GM12864 (cell line): ENCODE results near the gene TNFAIP8.
"Not testable (repeated sequence)": the region's sequence is repeated elsewhere in the genome, so short reads cannot be mapped to it uniquely, and the experiment has no call there.

Source experiments
- DNase-seq: peaks from one replicate; pipeline ENCODE4 v3.0.0-alpha.2; 2011; ENCODE audit warnings: low read depth
- H3K4me3 ChIP-seq: 2 replicates; pipeline ENCODE4 v1.5.1; 2011; ENCODE audit warnings: mild to moderate bottlenecking, low read depth, low read length, control low read depth
- CTCF ChIP-seq: IDR thresholded peaks from 2 replicates; pipeline ENCODE4 v1.5.1; 2011; ENCODE audit warnings: low read depth, mild to moderate bottlenecking, moderate library complexity, low read length, control low read depth, inconsistent platforms; ENCODE audit errors: missing control alignments

The TNFAIP8 gene

GRCh38 chr5:119435436-119436132 lies 79.8 kb downstream of the TNFAIP8 start:
- TF ChIP-seq CTCF = peak; percentile 71
- H3K4me3 ChIP-seq = no peak overlapping the region
- DNase-seq = peak; percentile 52

GRCh38 chr5:119437785-119438586 lies 82.2 kb downstream of the TNFAIP8 start:
- H3K4me3 ChIP-seq, DNase-seq: not testable (repeated sequence)

- not testable (repeated sequence) for H3K4me3 ChIP-seq, DNase-seq
These were observed 82.7 kb downstream of the TNFAIP8 start for GRCh38 chr5:119438587-119438917.

GRCh38 chr5:119439140-119439631 lies 83.4 kb downstream of the TNFAIP8 start:
- no peak overlapping the region for H3K4me3 ChIP-seq
- no peak for DNase-seq
- no peak for TF ChIP-seq CTCF

- not testable (repeated sequence) for H3K4me3 ChIP-seq, DNase-seq
These were observed 83.8 kb downstream of the TNFAIP8 start for GRCh38 chr5:119439632-119440031.

GRCh38 chr5:119444643-119445042 lies 88.8 kb downstream of the TNFAIP8 start:
- not testable (repeated sequence) for H3K4me3 ChIP-seq, DNase-seq

- H3K4me3 ChIP-seq = no peak overlapping the region
- DNase-seq = no peak
- no peak for TF ChIP-seq CTCF
These were observed 89.7 kb downstream of the TNFAIP8 start for GRCh38 chr5:119445544-119445943.
